ENCODE measurements around the gene DENND6B. TPM values are rescaled to one million over a fixed set of nuclear protein-coding genes. Genes with fewer than 3 reads are reported as not detected.

DENND6B gene
- total RNA-seq, 1 experiment from 2014 or later: 11.0 TPM

DNA sequence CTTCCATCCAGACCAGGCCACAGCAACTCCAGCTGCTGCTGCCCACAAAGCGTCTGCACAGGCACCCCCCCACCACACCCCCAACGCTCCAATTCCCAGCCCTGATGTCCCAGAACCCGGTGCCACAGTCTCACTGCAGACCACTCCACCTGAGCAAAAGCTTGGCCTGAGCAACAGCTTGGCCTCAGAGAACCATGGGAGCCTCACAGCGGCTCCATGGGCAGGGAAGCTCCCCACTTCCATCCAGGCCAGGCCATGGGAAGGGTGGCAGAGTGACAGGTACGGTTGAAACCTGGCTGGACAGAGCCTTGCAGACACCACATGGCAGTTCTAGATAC lies 32.5 kb downstream of the DENND6B start:
- Histone ChIP-seq H3K36me3 (ENCODE audit: control insufficient read depth in 1 of 2, insufficient read depth in 2 of 2, low read length in 2 of 2) (peaks cover 7 to 30% of the 10 kb centered on the region in 2 experiments; a peak in 3 of 4 replicates), H2AFZ (ENCODE audit: low read depth, low read length, poor library complexity, severe bottlenecking) (no peak overlapping the region), H3K4me3 (replicated peaks in 1 of 2; ENCODE audit: low read depth in 1 of 2, low read length in 2 of 2) (peak overlapping the region; percentile 40 to 56), H3K9me3 (ENCODE audit: control insufficient read depth in 1 of 2, insufficient read depth in 1 of 2, low read depth in 1 of 2, low read length in 2 of 2) (no peaks in the 10 kb centered on the region), H3K4me1 (ENCODE audit: control insufficient read depth in 1 of 2, insufficient read depth in 2 of 2, low read length in 2 of 2) (peaks cover 57 to 70% of the 10 kb centered on the region in 2 experiments), H3K79me2 (ENCODE audit: insufficient read depth, low read length) (peaks cover 99% of the 10 kb centered on the region), H3K4me2 (ENCODE audit: low read length) (peak overlapping the region; percentile 92), H3K9me2 (ENCODE audit: insufficient read depth) (no peaks in the 10 kb centered on the region), H3K27me3 (ENCODE audit: insufficient read depth, low read length) (no peaks in the 10 kb centered on the region), H4K20me1 (ENCODE audit: insufficient read depth) (no peaks in the 10 kb centered on the region), H3K9ac (ENCODE audit: low read length) (peak overlapping the region; percentile 73), H3K27ac (ENCODE audit: low read depth, low read length) (peak overlapping the region; percentile 99)
- DNase-seq (ENCODE audit: low read depth, low spot score): no peak
- ChIA-PET RAD21 (ENCODE audit: low non-redundant PET in 1 of 2, low total read pairs in 2 of 2, uncharacterized antibody in 2 of 2, unreplicated experiment in 2 of 2) (no interaction called here), POLR2A (interaction anchor here (1.4 to 2.7 kb wide), 3 partner anchors 10 to 12 kb away, joined by 4 to 11 read pairs (median 6); no protein-coding TSS in a partner anchor), CTCF (interaction anchor here (0.9 kb wide), 1 partner anchor 18 kb away, joined by 3 read pairs; no protein-coding TSS in a partner anchor)
- intact Hi-C loops (cut with micrococcal nuclease): no loop called here
- peak; percentile 6 for ATAC-seq
- TF ChIP-seq, protein P1, sequence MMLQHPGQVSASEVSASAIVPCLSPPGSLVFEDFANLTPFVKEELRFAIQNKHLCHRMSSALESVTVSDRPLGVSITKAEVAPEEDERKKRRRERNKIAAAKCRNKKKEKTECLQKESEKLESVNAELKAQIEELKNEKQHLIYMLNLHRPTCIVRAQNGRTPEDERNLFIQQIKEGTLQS (IDR thresholded peaks at IDR 0.05): no peak
- TF ChIP-seq CBX3 (IDR thresholded peaks at IDR 0.05; ENCODE audit: low read depth): no peak
- no peak for TF ChIP-seq RAD21 (IDR thresholded peaks at IDR 0.05; ENCODE audit: low read depth)
- TF ChIP-seq SIN3A (IDR thresholded peaks at IDR 0.05; ENCODE audit: low read depth): no peak
- TF ChIP-seq POLR2A (IDR thresholded peaks at IDR 0.05; ENCODE audit: borderline replicate concordance, extremely low read depth, insufficient read depth, insufficient read length): no peak
- TF ChIP-seq, protein P2, sequence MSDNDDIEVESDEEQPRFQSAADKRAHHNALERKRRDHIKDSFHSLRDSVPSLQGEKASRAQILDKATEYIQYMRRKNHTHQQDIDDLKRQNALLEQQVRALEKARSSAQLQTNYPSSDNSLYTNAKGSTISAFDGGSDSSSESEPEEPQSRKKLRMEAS (IDR thresholded peaks at IDR 0.05): no peak
- TF ChIP-seq EZH2 (IDR thresholded peaks at IDR 0.05): no peak
- no peak for TF ChIP-seq JUND (IDR thresholded peaks at IDR 0.05)
- no peak for TF ChIP-seq POLR2AphosphoS5 (IDR thresholded peaks at IDR 0.05; ENCODE audit: low read depth, low read length)
- no peak for TF ChIP-seq EGR1 (IDR thresholded peaks at IDR 0.05; ENCODE audit: low read depth)
- no peak for TF ChIP-seq CTCF (IDR thresholded peaks at IDR 0.05 in 2 of 3, conservative IDR thresholded peaks at IDR 0.05 in 1 of 3; ENCODE audit: borderline replicate concordance in 1 of 3, insufficient read depth in 1 of 3, low read depth in 2 of 3, low read length in 2 of 3)
- TF ChIP-seq SRF (IDR thresholded peaks at IDR 0.05; ENCODE audit: low read depth): no peak
- TF ChIP-seq, protein P3, sequence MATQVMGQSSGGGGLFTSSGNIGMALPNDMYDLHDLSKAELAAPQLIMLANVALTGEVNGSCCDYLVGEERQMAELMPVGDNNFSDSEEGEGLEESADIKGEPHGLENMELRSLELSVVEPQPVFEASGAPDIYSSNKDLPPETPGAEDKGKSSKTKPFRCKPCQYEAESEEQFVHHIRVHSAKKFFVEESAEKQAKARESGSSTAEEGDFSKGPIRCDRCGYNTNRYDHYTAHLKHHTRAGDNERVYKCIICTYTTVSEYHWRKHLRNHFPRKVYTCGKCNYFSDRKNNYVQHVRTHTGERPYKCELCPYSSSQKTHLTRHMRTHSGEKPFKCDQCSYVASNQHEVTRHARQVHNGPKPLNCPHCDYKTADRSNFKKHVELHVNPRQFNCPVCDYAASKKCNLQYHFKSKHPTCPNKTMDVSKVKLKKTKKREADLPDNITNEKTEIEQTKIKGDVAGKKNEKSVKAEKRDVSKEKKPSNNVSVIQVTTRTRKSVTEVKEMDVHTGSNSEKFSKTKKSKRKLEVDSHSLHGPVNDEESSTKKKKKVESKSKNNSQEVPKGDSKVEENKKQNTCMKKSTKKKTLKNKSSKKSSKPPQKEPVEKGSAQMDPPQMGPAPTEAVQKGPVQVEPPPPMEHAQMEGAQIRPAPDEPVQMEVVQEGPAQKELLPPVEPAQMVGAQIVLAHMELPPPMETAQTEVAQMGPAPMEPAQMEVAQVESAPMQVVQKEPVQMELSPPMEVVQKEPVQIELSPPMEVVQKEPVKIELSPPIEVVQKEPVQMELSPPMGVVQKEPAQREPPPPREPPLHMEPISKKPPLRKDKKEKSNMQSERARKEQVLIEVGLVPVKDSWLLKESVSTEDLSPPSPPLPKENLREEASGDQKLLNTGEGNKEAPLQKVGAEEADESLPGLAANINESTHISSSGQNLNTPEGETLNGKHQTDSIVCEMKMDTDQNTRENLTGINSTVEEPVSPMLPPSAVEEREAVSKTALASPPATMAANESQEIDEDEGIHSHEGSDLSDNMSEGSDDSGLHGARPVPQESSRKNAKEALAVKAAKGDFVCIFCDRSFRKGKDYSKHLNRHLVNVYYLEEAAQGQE (IDR thresholded peaks at IDR 0.05; ENCODE audit: low read depth): no peak
- TF ChIP-seq ZFX (IDR thresholded peaks at IDR 0.05): no peak
- no peak for TF ChIP-seq TCF7L2 (IDR thresholded peaks at IDR 0.05; ENCODE audit: borderline replicate concordance, extremely low read depth, insufficient read depth, insufficient read length)
- no TSS peak for BruUV-seq (replicated peaks)
